Ishikawa (cell line): ENCODE data around the gene DCUN1D2.

Experiments
- CEBPB ChIP-seq: IDR thresholded peaks from 2 replicates; pipeline ENCODE4 v1.6.1; 2012
- CREB1 ChIP-seq: IDR thresholded peaks from 2 replicates; pipeline ENCODE4 v1.6.1; 2012; ENCODE audit warnings: low read depth
- EGR1 ChIP-seq: IDR thresholded peaks from 2 replicates; pipeline ENCODE4 v1.6.1; 2012
- EP300 ChIP-seq: IDR thresholded peaks from 2 replicates; pipeline ENCODE4 v1.6.1; 2012; ENCODE audit warnings: borderline replicate concordance
- FOXM1 ChIP-seq: IDR thresholded peaks from 2 replicates; pipeline ENCODE4 v1.6.1; 2012; ENCODE audit warnings: low read depth, borderline replicate concordance
- MAX ChIP-seq: IDR thresholded peaks from 2 replicates; pipeline ENCODE4 v1.6.1; 2012
- RAD21 ChIP-seq: IDR thresholded peaks from 2 replicates; pipeline ENCODE4 v1.6.1; 2012; ENCODE audit warnings: low read depth
- REST ChIP-seq: IDR thresholded peaks from 2 replicates; pipeline ENCODE4 v1.6.1; 2012; ENCODE audit warnings: low read depth, mild to moderate bottlenecking
- TAF1 ChIP-seq: IDR thresholded peaks from 2 replicates; pipeline ENCODE4 v1.6.1; 2012; ENCODE audit warnings: low read depth, mild to moderate bottlenecking
- TCF12 ChIP-seq: IDR thresholded peaks from 2 replicates; pipeline ENCODE4 v1.6.1; 2012; ENCODE audit warnings: low read depth
- USF1 ChIP-seq: IDR thresholded peaks from 2 replicates; pipeline ENCODE4 v1.6.1; 2012
- YY1 ChIP-seq: IDR thresholded peaks from 2 replicates; pipeline ENCODE4 v1.6.1; 2012; ENCODE audit warnings: low read depth
- ZBTB7A ChIP-seq: IDR thresholded peaks from 2 replicates; pipeline ENCODE4 v1.6.1; 2012; ENCODE audit warnings: low read depth

- no peak for TF ChIP-seq CEBPB
- no peak for TF ChIP-seq RAD21
- TF ChIP-seq TAF1, result no peak; the same call in 1 of the 2 replicates
- TF ChIP-seq ZBTB7A, result no peak
- TF ChIP-seq YY1, result no peak
- no peak for TF ChIP-seq REST
- no peak for TF ChIP-seq TCF12
- TF ChIP-seq CREB1, result no peak
- TF ChIP-seq USF1, result no peak
- TF ChIP-seq MAX, result peak; percentile 26; the same call in 1 of the 2 replicates
- no peak for TF ChIP-seq FOXM1
- TF ChIP-seq EP300, result no peak
- TF ChIP-seq EGR1, result no peak
These were observed 689 bp downstream of the DCUN1D2 start for GRCh38 chr13:113489549-113490495.
